Natural killer cell treated with Interleukin-12 subunit alpha and Interleukin-12 subunit beta and Interleukin-15 and Interleukin-18, amount 100 ng/mL, for 72 hours (primary cell): ENCODE measurements around the gene LAMB3. TPM values are rescaled to one million over a fixed set of nuclear protein-coding genes. Genes with fewer than 3 reads are reported as not detected.
A peak's percentile ranks its signal among the peaks of the same experiment; 100 is the strongest.

Experiments used
- ATAC-seq, 2 donors: fragments of 150-1000 bp; cut with Tn5 transposase in 1 of 2; sonication (Bioruptor Pico), chemical (Tn5 transposase) in 1 of 2; 2 replicates each; pipeline ENCODE4 v1.10.0; 2021
- DNase-seq: peaks from one replicate; pipeline ENCODE4 v3.0.0; 2022; ENCODE audit warnings: low spot score
- H3K27ac Mint-ChIP-seq, 2 donors: 1 replicate in 1 of 2; 2 replicates in 1 of 2; pipeline ENCODE4 v1.8.0; 2022; ENCODE audit warnings: mixed read lengths in 2 of 2, mild to moderate bottlenecking in 1 of 2, moderate library complexity in 1 of 2
- H3K27me3 Mint-ChIP-seq, 2 donors: 1 replicate in 1 of 2; 2 replicates in 1 of 2; pipeline ENCODE4 v1.8.0; 2022; ENCODE audit warnings: mixed read lengths in 2 of 2
- H3K36me3 Mint-ChIP-seq: one replicate; pipeline ENCODE4 v1.8.0; 2022; ENCODE audit warnings: mixed read lengths
- H3K4me1 Mint-ChIP-seq, 2 donors: 1 replicate in 1 of 2; 2 replicates in 1 of 2; pipeline ENCODE4 v1.8.0; 2022; ENCODE audit warnings: low read depth in 2 of 2, mixed read lengths in 2 of 2, mild to moderate bottlenecking in 1 of 2
- H3K4me3 Mint-ChIP-seq: one replicate; pipeline ENCODE4 v1.8.0; 2022; ENCODE audit warnings: mixed read lengths
- H3K9me3 Mint-ChIP-seq: 2 replicates; pipeline ENCODE4 v1.8.0; 2022; ENCODE audit warnings: mixed read lengths
- total RNA-seq, 2 donors: library from RNA; stranded (reverse); gene quantifications; one replicate each; pipeline ENCODE4 v1.2.3, GENCODE V29; 2022

LAMB3 gene
- total RNA-seq, 2 donors from 2014 or later: 1.1 to 1.2 TPM

- H3K27me3 Mint-ChIP-seq: peaks cover 8 to 13% of the 10 kb centered on the region in 2 donors
- ATAC-seq (no peak), DNase-seq (no peak)
- H3K9me3 Mint-ChIP-seq: no peaks in the 10 kb centered on the region
- no peak overlapping the region for H3K27ac Mint-ChIP-seq
- no peaks in the 10 kb centered on the region for H3K4me1 Mint-ChIP-seq
- H3K36me3 Mint-ChIP-seq: no peaks in the 10 kb centered on the region
- H3K4me3 Mint-ChIP-seq: no peak overlapping the region
Observed at GRCh38 chr1:209584231-209584672, 68.0 kb downstream of the LAMB3 start.

- Mint-ChIP-seq H3K9me3 (no peaks in the 10 kb centered on the region), H3K4me1 (no peaks in the 10 kb centered on the region), H3K36me3 (no peaks in the 10 kb centered on the region), H3K4me3 (no peak within 1 kb of the TSS), H3K27ac (no peak within 1 kb of the TSS), H3K27me3 (peaks cover 7 to 13% of the 10 kb centered on the region in 2 donors)
- ATAC-seq (no peak), DNase-seq (no peak)
Observed at GRCh38 chr1:209583408-209583807, 68.8 kb downstream of the LAMB3 start, which contains the start of gene CAMK1G. Gene CAMK1G (plus strand): TSS chr1:209583714. CDS start chr1:209594984, 11,270 bp downstream.

DNA sequence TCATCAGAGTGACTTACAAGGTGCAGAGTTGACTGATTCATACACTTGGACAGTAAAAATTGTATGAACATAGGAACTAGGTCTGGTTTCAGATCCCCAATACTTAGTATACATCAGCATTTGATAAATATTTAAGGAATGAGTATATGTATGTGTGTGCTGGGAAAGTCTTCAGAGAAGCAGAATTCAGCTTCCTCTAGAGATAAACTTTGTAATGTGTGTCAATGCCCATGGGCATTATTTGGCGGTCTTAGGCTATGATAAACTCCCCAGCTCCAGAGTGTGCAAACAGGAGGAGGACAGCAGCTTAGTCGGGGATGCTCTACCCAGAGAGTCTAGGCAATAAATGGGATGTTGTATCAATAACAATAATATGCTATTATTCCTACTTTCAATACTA, 71.6 kb downstream of the LAMB3 start:
- DNase-seq (no peak), ATAC-seq (no peak)
- peaks cover 5 to 7% of the 10 kb centered on the region in 2 donors for H3K27me3 Mint-ChIP-seq
- no peaks in the 10 kb centered on the region for H3K36me3 Mint-ChIP-seq
- no peaks in the 10 kb centered on the region for H3K9me3 Mint-ChIP-seq
- no peak overlapping the region for H3K4me3 Mint-ChIP-seq
- no peak overlapping the region for H3K27ac Mint-ChIP-seq
- no peaks in the 10 kb centered on the region for H3K4me1 Mint-ChIP-seq

DNA sequence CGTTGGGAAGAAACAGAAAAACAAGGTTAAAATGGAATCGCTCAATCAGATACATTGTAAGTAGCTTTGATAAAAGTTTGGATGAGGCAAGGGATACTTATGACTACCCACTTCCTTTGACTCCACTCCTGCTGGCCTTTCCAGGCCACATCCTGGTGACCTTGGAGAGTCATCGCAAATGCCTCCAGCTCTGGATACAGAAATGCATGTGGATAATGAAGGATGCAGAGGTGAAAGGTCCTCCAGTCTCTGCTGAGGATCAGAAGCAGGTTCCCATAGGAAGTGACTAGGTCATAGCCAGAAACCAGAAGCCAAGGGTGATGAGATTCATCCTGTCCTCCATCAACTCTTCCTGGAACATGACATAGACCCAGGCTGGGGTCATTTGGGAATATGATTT, 74.9 kb downstream of the LAMB3 start:
- no peak overlapping the region for H3K27ac Mint-ChIP-seq
- H3K36me3 Mint-ChIP-seq: no peaks in the 10 kb centered on the region
- H3K4me1 Mint-ChIP-seq: no peaks in the 10 kb centered on the region
- no peaks in the 10 kb centered on the region for H3K9me3 Mint-ChIP-seq
- H3K27me3 Mint-ChIP-seq: peaks cover 10 to 11% of the 10 kb centered on the region in 2 donors
- ATAC-seq (no peak), DNase-seq (no peak)
- H3K4me3 Mint-ChIP-seq: no peak overlapping the region

GRCh38 chr1:209576392-209577197, 75.6 kb downstream of the LAMB3 start:
- DNase-seq (peak; percentile 70), ATAC-seq (peak; percentile 77 to 82)
- Mint-ChIP-seq H3K4me3 (no peak overlapping the region), H3K9me3 (no peaks in the 10 kb centered on the region), H3K27ac (no peak overlapping the region), H3K36me3 (no peaks in the 10 kb centered on the region), H3K4me1 (no peaks in the 10 kb centered on the region), H3K27me3 (peaks cover 12 to 18% of the 10 kb centered on the region in 2 donors)

GRCh38 chr1:209570743-209571142, 81.5 kb downstream of the LAMB3 start:
- ATAC-seq (no peak), DNase-seq (no peak)
- no peaks in the 10 kb centered on the region for H3K36me3 Mint-ChIP-seq
- peaks cover 7 to 11% of the 10 kb centered on the region in 2 donors for H3K4me1 Mint-ChIP-seq
- no peaks in the 10 kb centered on the region for H3K9me3 Mint-ChIP-seq
- H3K4me3 Mint-ChIP-seq: no peak overlapping the region
- no peak overlapping the region for H3K27ac Mint-ChIP-seq
- peaks cover 33 to 40% of the 10 kb centered on the region in 2 donors for H3K27me3 Mint-ChIP-seq

GRCh38 chr1:209569455-209570207, 82.6 kb downstream of the LAMB3 start:
- no peak overlapping the region for H3K4me3 Mint-ChIP-seq
- H3K4me1 Mint-ChIP-seq: peaks cover 7 to 11% of the 10 kb centered on the region in 2 donors
- peak overlapping the region in 1 of 2 donors; percentile 19 for H3K27ac Mint-ChIP-seq
- DNase-seq: peak; percentile 69
- ATAC-seq: peak in 1 of 2 donors; percentile 66
- no peaks in the 10 kb centered on the region for H3K9me3 Mint-ChIP-seq
- H3K27me3 Mint-ChIP-seq: peaks cover 34 to 41% of the 10 kb centered on the region in 2 donors
- H3K36me3 Mint-ChIP-seq: no peaks in the 10 kb centered on the region

DNA sequence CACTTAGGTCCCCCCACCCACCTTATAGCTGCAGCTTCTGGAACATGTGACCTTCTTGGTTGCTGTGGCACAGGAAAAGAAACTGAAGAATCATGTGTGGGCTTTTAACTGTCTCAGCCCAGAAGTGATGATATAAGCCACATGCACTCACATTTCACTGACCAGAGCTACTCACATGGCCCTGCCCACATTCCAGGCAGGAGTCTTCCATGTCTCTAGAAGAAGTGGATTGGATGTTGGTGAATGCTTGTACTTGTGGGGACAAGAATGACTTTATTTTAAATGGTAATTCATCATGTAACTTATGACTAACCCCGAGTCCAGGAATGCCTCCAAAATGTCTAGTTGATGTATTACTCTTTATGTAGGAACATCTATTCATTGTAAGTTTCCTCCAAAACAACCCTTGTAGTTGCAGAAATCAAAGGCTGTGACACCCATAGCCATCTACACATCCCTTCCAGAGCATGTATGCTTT, 84.5 kb downstream of the LAMB3 start:
- DNase-seq (no peak), ATAC-seq (no peak)
- Mint-ChIP-seq H3K27me3 (peaks cover 37 to 44% of the 10 kb centered on the region in 2 donors), H3K4me3 (no peak overlapping the region), H3K27ac (no peak overlapping the region), H3K36me3 (no peaks in the 10 kb centered on the region), H3K4me1 (peaks cover 7 to 11% of the 10 kb centered on the region in 2 donors), H3K9me3 (no peaks in the 10 kb centered on the region)

DNA sequence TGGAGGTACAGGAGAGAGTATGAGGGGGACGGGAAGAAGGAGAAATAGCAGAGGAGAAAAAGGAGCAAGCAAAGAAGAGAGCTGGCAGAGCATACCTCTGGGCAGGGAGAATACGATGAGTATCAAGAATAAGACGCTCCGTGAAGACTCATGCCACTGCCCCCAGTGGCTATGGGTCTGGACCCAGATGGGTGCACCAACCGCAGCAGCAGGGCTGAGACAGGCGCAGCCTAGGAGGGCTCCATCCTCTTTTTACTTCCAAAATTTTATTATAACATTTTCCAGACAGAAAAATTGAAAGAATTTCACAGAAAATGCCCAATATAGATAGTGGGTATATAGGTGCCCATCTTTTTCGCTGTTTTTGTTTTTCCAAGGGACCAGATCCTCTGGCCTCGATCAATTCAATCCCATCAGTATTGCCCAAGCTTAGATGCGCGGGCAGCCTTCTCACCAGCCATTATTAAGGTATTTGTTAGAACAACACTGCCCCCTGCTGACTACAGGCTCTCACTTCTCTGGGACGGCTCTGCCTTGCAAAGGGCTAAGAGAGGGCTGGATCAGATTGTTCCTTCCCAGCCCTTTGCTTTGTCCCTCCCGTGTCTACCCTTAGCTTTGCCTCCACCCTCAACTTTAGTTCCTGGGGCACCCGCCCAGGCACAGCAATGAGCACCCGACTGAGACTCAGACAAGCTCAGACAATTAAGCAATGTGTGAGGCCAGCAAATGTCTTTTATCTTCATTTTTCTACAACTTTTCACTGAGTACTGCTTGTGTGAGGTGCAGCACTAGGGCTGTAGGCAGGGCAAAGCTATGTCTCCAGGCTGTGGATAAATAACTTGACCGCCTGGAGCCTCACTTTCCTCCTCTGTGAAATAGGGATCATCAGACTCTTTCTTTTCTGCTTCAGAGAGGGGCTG, 86.2 kb downstream of the LAMB3 start:
- no peak overlapping the region for H3K27ac Mint-ChIP-seq
- peak; percentile 70 for DNase-seq
- H3K4me1 Mint-ChIP-seq: peaks cover 7 to 11% of the 10 kb centered on the region in 2 donors
- H3K36me3 Mint-ChIP-seq: no peaks in the 10 kb centered on the region
- no peaks in the 10 kb centered on the region for H3K9me3 Mint-ChIP-seq
- no peak overlapping the region for H3K4me3 Mint-ChIP-seq
- ATAC-seq: peak; percentile 77
- H3K27me3 Mint-ChIP-seq: peaks cover 39% of the 10 kb centered on the region in 2 donors

Other genes starting within 250 kb of the LAMB3 start
- not detected for gene CAMK1G, start 68.7 kb downstream of the LAMB3 start, total RNA-seq
- gene G0S2, start 23.0 kb upstream of the LAMB3 start, total RNA-seq: 1 to 10 TPM; 2.3 to 3.3 TPM
- under 1 TPM in 1 of 2 donors, not detected in 1; 0.43 TPM for gene HSD11B1, start 52.4 kb upstream of the LAMB3 start, total RNA-seq
- gene TRAF3IP3, start 103.6 kb upstream of the LAMB3 start, total RNA-seq: 100 to 1,000 TPM; 157 to 185 TPM
- 1 to 10 TPM; 2.5 to 3.0 TPM for gene C1orf74, start 132.1 kb upstream of the LAMB3 start, total RNA-seq
- gene IRF6, start 153.7 kb upstream of the LAMB3 start, total RNA-seq: 1 to 10 TPM; 1.5 to 8.6 TPM
- 10 to 100 TPM in 1 of 2 donors, 1 to 10 TPM in 1; 8.5 to 12.6 TPM for gene UTP25, start 175.5 kb upstream of the LAMB3 start, total RNA-seq